NCI-H1930 (cell line): ENCODE results near the gene TMCO2.

Experiments
- DNase-seq, 2 experiments: peaks; one replicate each; lab custom pipeline; 2025; lab: John Stamatoyannopoulos, UW

TMCO2 gene

DNA sequence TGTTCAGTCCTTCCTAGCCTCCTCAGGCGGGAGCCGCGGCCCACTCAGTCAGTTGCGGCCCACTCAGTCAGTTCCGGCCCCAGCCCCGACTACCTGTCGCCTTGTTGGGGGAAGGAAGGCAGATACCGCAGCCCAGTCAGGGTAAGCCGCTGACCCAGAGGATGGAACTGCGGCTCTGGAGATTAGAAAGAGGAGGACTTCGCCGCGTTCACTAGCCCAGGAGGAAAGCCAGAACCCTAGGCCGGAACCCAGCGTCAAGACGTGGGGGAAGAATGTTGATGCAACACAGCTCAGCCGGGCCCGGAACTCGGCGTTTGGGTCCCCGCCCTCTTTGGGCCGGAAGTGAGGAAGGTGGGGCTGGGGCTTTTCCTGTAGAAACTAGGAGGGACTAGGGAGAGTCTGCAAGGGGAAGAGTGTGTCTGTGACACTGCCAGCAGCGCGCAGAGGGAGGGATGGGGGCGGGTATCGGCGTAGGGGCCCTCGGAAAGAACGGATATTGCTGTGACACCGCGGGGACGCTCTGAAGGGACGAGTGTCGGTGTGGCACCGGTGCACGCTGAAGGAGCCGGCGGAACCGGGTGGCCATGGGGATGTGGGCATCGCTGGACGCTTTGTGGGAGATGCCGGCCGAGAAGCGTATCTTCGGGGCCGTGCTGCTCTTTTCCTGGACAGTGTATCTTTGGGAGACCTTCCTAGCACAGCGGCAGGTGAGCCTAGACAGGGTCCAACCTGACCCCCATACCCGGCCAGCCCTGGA, 10.1 kb downstream of the TMCO2 start, which contains the start of gene ZMPSTE24:
TSS of gene ZMPSTE24 (plus strand) at position 549 of the 757 bp plus-strand sequence. CDS start at position 585, 36 bp downstream.
- peak; percentile 94 to 96 for DNase-seq

DNA sequence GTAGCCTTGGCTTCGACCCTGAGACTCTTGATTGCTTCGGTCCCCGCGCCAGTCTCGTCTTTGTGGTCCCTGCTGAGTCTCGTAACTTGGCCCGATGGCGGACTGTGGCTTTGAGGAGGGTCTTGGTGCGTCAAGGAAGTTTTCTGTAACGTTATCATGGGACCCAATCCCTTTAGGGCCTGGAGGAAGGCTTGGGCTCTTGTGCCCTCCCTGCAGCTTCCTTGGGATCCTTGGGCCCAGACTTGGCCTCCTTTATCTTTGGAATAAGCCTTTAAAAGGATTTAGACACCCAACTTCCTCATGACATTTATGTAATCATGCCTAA, 10.7 kb downstream of the TMCO2 start:
- no peak for DNase-seq

DNA sequence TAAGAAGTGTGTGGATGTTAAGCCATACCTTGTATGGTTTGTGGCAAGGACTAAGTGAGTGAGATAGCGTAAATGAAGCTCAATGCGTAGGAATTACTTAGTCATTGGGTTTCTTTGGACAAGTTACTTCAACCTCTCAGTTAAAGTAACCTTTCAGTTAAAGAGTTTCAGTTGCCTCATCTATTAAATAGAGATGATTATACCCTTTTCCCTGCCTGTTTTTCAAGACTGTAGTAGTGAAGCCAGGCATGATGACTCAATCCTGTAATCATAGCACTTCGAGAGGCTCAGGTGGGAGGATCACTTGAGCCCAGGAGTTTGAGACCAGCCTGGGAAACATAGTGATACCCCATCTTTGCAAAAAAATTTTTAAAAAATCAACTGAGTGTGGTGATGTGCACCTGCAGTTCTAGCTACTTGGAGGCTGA, 16.6 kb downstream of the TMCO2 start:
- no peak for DNase-seq

DNA sequence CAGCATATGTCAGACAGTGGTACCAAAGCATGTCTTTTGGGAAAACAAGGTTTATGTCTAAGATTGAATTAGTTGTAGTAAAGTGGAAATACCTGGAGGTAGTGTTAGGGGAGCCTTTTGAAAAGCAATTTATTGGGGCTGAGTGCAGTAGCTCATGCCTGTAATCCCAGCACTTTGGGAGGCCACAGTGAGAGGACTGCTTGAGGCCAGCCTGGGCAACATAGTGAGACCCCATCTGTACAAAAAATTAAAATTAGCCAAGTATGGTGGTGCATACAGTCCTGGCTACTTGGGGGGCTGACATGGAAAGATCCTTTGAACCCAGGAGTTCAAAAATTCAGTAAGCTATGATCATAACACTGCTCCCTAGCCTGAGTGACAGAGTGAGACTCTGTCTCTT, 17.6 kb downstream of the TMCO2 start:
- no peak for DNase-seq

DNA sequence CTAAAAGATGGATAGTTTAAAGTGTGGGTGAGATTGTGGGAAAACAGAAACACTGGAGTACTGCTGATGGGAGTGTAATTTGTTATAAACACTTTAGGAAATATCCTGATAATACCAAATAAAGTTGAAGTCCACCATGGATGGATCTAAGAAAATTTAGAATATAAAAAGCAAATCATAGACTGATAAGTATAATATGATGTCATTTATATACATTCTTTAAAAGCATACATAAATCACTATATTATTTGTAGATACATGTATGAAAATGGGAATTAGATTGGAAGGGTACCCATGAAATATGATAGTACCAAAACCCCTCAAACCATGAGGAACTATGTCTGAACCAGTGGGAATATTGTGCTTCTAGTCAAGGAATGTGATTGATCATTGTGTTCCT, 18.2 kb downstream of the TMCO2 start:
- no peak for DNase-seq

DNA sequence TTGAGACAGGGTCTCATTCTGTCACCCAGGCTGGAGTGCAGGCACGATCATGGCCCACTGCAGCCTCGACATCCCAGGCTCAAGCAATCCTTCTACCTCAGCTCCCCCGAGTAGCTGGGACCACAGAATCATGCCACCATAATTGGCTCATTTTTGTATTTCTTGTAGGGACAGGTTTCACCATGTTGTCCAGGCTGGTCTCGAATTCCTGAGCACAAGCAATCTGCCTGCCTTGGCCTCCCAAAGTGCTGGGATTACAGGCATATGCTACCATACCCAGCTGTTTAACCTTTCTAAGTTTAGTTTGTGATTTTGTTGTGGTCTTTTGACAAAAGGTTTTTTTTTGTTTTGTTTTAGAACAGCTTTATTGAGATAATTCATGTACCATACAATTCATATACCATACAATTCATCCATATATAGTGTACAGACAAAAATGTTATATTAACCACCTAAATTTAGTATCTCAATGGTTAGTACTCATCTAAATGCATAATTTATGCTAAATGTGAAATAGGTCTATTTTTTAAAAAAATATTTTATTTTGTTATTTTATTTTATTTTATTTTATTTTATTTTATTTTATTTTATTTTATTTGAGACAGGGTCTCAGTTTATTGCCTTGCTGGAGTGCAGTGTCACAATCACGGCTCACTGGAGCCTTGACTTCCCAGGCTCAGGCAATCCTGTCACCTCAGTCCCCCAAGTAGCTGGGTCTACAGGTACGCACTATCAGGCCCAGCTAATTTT, 19.2 kb downstream of the TMCO2 start:
- DNase-seq = no peak

DNA sequence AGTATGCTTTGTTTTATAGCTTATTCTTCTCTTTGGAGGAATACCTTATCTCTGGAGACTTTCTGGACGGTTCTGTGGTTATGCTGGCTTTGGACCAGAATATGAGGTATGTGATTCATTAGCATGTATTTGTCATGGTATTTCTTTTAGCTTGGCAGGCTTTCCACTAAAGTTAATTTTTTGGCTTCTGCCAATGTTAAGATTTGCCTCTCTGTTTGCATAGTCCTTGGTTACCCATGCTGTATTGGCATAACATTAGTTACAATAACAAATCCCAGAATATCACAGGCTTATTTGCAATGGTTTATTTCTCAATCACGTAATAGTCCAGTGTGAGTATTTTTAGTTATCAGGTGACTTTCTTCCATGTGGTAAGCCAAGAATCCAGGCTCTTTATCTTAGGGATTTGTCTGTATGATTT, 20.0 kb downstream of the TMCO2 start:
- no peak for DNase-seq

DNA sequence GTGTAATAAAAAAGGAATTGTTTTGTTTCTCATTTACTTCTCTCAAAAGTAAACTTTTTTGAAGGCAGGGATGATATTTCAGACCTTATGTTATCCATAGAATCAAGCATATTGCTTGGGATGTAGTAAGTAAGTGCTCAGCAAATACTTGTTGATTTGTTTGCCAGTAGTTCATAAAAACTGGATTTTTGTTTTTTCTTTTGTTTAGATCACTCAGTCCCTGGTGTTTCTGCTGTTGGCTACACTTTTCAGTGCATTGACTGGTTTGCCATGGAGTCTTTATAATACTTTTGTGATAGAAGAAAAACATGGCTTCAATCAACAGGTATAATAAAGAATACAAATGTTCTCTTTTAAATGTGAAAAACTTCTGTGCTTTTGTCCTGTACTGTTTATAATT, 20.5 kb downstream of the TMCO2 start:
- DNase-seq = no peak

DNA sequence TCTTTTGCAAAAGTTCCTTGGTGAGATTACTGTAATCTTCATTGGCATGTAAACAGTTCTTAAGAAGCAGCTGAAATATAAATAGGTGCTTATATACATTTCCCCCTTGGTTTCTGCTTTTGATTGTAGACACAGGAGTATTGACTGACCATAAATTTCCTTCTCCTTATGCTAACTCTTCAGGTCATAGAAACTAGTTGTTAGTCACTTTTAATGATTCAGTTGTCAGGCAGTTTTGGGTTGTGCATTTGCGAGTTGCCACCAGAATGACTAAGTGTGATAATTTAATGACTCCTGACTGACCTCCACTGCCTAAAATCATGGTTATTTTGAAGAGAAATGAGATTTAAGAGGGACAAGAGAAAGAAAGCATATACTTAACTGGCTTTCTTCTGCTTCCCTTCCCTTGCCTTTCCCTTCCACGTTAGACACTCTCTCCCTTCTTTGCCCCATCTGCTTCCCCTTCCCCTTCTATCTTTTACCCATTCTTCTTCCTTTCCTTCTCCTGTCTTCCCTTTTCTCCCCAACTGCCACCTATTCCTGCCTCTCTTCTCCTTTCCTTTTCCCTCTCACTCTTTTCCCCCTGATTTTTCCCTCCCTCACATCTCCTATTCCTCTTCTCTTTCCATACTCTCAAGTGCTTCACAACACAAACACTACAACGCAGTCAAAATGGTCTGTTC, 22.6 kb downstream of the TMCO2 start:
- no peak for DNase-seq

DNA sequence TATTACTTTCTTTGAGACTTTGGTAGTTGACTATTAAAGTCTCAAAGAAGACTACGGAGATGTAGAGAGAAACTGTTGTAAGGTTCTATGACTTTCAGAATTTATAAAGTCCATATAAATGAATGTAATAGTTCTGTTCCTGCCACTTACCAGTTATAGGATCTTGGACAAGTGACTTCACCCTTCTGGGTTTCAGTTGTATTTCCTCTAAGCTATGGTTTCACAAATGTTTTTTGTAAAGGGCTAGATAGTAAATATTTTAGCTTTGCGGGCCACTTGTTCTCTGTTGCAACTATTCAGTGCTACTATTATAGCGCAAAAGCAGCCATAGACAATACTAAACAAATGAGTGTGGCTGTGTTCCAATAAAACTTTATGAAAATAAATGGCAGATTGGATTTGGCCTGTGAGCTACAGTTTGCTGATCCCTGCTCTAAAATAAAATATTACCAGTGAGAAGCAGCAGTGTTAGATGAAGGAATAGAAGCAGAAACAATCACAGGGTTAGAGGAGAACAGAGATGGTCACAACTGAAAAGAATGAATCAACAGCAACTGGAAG, 25.0 kb downstream of the TMCO2 start:
- DNase-seq = no peak

DNA sequence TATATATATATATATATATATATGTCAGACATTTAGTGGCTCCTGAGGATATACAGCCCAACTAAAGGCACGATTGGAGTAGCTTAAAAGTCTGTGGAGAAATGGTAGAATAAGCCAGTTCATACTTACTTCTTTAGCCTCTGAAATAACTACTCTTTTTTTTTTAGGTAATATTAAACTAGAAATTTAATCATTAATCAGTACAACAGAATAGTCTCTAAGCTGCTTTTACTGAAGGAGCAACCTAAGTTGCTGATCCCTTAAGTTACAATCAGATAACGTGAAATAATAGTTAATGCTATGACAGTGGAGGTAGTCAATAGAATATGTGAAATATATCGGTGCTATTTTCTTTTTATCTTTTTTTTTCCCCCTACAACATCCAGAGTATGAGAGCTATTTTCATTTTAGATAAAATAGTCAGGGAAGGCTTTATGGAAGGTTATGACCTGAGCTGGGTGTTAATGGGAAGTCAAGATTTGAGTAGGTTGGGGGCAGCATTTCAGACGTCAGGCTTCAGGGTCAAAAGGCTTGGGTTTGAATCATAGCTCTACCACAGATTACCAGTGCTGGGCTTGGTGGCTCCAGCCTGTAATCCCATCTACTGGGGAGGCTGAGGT, 25.9 kb downstream of the TMCO2 start:
- no peak for DNase-seq

DNA sequence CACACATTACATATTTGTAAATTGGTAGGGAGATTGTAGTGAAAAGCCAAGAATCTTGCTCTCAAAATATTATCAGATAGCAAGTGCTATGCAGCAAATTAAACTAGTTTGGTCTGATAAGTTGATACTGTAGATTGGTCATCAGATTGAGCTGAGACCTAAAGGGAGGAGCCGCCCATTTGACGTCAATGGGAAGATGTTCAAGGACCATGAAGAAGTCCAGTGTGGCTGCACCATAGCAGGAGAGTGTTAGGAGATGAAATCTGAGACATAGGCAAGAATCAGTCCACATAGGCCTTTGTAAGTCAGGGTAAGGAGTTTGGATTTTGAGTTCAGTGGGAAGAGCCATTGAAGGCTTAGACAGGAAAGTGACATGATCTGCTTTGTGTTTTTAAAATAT, 26.6 kb downstream of the TMCO2 start:
- DNase-seq = no peak

DNA sequence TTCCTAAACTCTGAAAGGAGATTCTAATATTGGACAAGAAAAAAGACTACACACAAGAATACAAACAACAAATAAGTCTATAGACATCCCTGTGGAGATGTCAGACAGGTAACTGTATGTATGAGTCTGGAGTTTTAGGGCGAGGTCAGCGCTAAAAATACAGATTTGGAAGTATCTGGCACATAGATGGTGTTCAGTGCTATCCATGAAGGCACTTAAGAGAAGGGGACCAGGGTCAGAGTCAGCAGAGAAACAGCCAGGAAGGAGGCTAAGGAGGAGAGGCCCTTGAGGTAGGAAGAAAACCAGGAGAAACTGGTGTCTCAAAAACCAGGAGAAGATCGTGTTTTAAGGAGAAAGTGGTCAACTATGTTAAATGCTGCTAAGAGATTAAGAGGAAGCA, 28.4 kb downstream of the TMCO2 start:
- no peak for DNase-seq

DNA sequence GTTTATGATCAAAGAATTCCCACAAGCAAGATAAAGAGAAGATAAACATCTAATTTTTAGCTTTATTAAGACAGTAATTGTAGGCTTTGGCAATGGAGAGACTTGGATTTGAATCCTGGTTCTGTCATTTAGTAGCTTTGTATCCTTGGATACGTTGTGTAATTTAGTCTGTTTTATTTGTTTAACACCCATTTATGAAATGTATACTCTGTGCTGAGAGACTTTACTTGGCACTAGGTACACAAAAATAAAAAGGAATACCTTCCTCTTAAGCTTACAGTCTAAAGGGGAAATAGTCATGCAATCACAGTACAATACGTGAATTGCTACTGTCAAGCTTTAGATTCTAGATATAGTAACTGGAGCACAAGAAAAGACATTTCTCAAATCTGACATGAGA, 34.1 kb downstream of the TMCO2 start:
- no peak for DNase-seq

DNA sequence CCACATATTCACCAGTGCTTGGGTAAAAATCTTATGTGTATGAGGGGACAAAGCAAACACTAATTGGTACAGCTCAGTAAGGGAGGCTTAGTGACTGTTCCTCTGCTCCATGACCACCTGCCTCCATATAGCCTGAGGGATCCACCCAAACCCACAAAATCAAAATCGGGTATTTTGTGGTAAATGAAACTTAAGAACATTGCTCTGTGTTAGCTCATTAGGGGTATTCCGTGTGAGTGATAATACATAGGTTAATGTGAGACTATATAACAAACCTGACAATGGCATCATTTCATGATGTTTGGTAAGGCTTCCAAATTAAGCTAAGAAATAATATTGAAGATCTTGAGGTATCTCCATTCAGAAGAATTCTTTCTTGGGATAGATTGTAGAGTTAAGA, 43.6 kb downstream of the TMCO2 start:
- DNase-seq = no peak

DNA sequence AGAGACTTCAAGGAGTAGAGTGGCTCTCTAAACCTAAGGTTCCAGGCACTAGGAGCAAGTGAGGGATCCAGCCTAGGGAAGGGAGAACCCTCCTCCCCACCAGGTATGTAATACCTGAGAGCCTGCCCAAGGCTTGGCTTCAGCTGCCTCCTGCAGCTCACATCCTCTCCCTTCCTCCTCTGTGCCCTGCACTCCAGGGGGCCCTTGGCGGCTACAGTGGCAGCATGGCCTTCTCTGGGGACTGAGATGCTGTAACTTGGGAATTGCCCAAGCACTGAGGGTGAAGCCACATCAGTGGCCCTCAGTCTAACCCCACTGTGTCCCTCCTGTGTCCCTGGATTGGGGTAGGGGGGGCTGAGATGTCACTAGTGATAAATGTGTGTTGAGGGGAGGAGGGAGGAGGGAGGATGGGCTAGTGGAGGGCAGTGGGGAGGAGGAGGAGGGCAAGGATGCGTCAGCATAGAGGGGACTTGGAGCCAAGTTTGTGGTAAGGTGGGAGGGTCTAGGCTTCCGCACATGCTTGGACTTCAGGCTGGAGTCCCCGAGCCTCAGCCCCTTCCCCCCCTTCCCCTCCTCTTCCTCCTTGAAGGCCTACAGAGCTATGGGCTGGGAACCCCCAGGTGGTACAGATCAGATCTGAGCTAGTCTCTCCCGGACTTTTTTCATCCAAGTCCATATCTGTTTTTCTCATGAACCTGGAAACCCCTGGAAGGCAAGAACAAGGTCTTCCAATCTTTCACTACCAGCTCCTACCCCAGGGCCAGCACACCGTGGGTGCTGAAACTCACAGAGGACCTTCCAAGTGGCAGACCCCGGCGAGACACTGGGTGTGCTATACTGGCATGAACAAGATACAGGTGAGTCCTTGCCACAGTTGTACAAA, 51.9 kb downstream of the TMCO2 start:
- DNase-seq = no peak

DNA sequence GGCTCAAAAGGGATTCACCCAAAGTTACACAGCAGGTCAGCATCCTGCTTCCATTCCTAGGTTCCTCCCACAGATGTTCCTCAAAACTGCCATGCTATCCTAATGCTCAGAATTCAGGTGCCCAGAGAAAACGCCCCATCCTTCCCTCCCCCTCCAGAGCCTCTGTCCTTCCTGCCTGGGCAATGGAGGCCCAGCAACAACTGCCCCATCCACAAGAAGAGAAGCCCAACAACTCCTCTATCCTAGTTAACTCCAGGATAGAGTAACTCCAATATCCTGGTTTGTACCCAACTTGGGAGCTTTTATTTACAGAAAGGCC, 52.5 kb downstream of the TMCO2 start:
- no peak for DNase-seq

DNA sequence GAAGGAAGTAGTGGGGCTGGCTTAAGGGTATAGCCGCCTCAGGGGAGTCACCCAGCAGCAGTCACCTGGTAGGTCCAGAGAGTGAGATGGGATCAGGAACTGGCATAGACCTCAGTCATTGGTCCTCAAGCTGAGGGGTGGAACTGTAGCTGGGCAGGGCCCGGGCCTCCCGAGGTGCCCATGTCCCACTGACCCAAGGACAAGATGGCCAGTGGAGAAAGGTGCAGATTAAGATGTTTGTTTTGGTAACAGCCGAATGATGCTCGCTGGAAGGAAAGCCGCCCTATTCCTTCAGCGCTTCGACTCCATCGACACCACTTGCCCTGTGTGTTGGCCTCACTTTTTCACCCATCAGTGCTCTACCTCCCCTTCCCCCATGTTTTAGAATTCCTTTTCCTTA, 52.9 kb downstream of the TMCO2 start:
- no peak for DNase-seq

DNA sequence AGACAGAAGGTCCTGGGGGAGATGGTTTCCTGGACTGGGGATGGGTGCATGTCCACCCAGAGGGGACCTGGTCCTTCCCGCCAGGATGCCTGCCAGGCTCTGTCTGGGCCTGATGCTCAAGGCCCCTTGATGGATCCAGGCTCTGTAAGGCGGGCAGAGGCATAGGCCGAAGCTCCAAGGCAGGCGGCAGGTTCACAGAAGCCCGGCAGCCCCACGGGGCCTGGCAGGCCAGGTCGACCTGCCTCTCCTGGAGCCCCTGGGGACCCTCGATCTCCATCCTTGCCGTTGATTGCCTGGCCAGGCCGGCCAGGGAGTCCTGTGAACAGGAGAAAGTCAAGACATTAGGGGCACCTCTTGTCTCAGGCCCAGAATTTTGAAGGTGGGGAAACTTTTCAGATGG, 53.3 kb downstream of the TMCO2 start:
- DNase-seq = no peak
